H1 (cell line): ENCODE results near the gene SLC25A48. TPM values are rescaled to one million over a fixed set of nuclear protein-coding genes. Genes with fewer than 3 reads are reported as not detected.

Experiments
- CTCF ChIA-PET: fragments of 300-600 bp; sonication (Branson Sonifier 250); formaldehyde crosslinking; loops from one replicate; lab custom pipeline; 2021; ENCODE audit not compliant: partially characterized antibody; lab: Charles Lee
- POLR2A ChIA-PET: fragments of 300-600 bp; sonication (Branson Sonifier 250); formaldehyde crosslinking; loops from one replicate; lab custom pipeline; 2021; ENCODE audit warnings: inconsistent platforms; ENCODE audit not compliant: partially characterized antibody; lab: Charles Lee
- DNase-seq, 2 experiments: peaks; one replicate each; pipeline versions ENCODE4 v3.0.0 to v3.0.0-alpha.2; 2010 to 2022; ENCODE audit warnings: low spot score in 2 of 2, low read depth in 1 of 2, mixed read lengths in 1 of 2
- FAIRE-seq: peaks from 2 replicates; lab custom pipeline; 2011; peaks lifted over from hg19 to GRCh38; lab: Jason Lieb, UNC
- H2AFZ ChIP-seq: 2 replicates; pipeline ENCODE4 v1.8.1; 2012; ENCODE audit warnings: low read length, inconsistent platforms
- H2AK5ac ChIP-seq: 2 replicates; pipeline ENCODE4 v1.6.1; 2013; ENCODE audit warnings: low read depth, low read length
- H2BK120ac ChIP-seq: replicated peaks from 2 replicates; pipeline ENCODE3; 2013; ENCODE audit warnings: low read depth, low read length, inconsistent platforms
- H2BK12ac ChIP-seq: 2 replicates; pipeline ENCODE4 v1.6.1; 2013; ENCODE audit warnings: low read depth, low read length
- H2BK15ac ChIP-seq: 2 replicates; pipeline ENCODE4 v1.6.1; 2013; ENCODE audit warnings: low read length
- H2BK20ac ChIP-seq: 2 replicates; pipeline ENCODE4 v1.6.1; 2013; ENCODE audit warnings: low read length
- H2BK5ac ChIP-seq: 2 replicates; pipeline ENCODE4 v1.6.1; 2013; ENCODE audit warnings: low read depth, low read length
- H3K14ac ChIP-seq: 2 replicates; pipeline ENCODE4 v1.6.1; 2013; ENCODE audit warnings: inconsistent platforms; ENCODE audit not compliant: insufficient read length
- H3K18ac ChIP-seq: 2 replicates; pipeline ENCODE4 v1.6.1; 2013; ENCODE audit warnings: low read length; ENCODE audit errors: extremely low read depth
- H3K23ac ChIP-seq: 2 replicates; pipeline ENCODE4 v1.6.1; 2013; ENCODE audit warnings: inconsistent platforms; ENCODE audit not compliant: insufficient read length
- H3K23me2 ChIP-seq: 2 replicates; pipeline ENCODE4 v1.6.1; 2013; ENCODE audit warnings: low read depth, low read length
- H3K27ac ChIP-seq: 2 replicates; pipeline ENCODE4 v1.6.1; 2011; ENCODE audit warnings: low read depth, low read length, inconsistent platforms
- H3K27me3 ChIP-seq, 4 experiments: replicated peaks in 1 of 4; 1 replicate in 1 of 4; 2 replicates in 3 of 4; pipeline versions ENCODE4 v1.6.1 to v1.8.1; 2011 to 2013; ENCODE audit warnings: low read length in 3 of 4, mild to moderate bottlenecking in 3 of 4, inconsistent platforms in 2 of 4, mixed read lengths in 2 of 4, moderate library complexity in 1 of 4; ENCODE audit not compliant: control insufficient read depth in 3 of 4, insufficient read depth in 3 of 4; ENCODE audit errors: extremely low read depth in 1 of 4
- H3K36me3 ChIP-seq, 4 experiments: 2 replicates each; pipeline versions ENCODE4 v1.6.1 to v1.8.1; 2011 to 2013; ENCODE audit warnings: mild to moderate bottlenecking in 4 of 4, low read length in 3 of 4, moderate library complexity in 2 of 4, control low read depth in 1 of 4, inconsistent platforms in 1 of 4; ENCODE audit not compliant: insufficient read depth in 4 of 4, control insufficient read depth in 2 of 4
- H3K4ac ChIP-seq: replicated peaks from 2 replicates; pipeline ENCODE3; 2013; ENCODE audit warnings: low read length, low read depth, mixed read lengths, inconsistent platforms; ENCODE audit not compliant: insufficient read length
- H3K4me1 ChIP-seq, 4 experiments: replicated peaks in 1 of 4; 1 replicate in 1 of 4; 2 replicates in 3 of 4; pipeline versions ENCODE4 v1.6.1 to v1.8.1; 2011 to 2013; ENCODE audit warnings: low read length in 3 of 4, inconsistent platforms in 2 of 4, mixed read lengths in 1 of 4; ENCODE audit not compliant: insufficient read depth in 4 of 4, control insufficient read depth in 3 of 4
- H3K4me2 ChIP-seq, 2 experiments: 2 replicates each; pipeline versions ENCODE4 v1.6.1 to v1.8.1; 2011 to 2013; ENCODE audit warnings: low read depth in 2 of 2, low read length in 2 of 2, control low read depth in 1 of 2, inconsistent platforms in 1 of 2, mild to moderate bottlenecking in 1 of 2; ENCODE audit not compliant: insufficient read depth in 1 of 2
- H3K4me3 ChIP-seq, 4 experiments: fragments of 200-600, 300-600 bp in 1 of 4; sonication (generic), shearing (Covaris generic), sonication (Bioruptor Twin) in 1 of 4; 2 replicates each; pipeline versions ENCODE4 v1.5.1 to v1.8.1; 2011 to 2016; ENCODE audit warnings: low read length in 4 of 4, low read depth in 3 of 4, control low read depth in 2 of 4, inconsistent platforms in 2 of 4, mild to moderate bottlenecking in 2 of 4, mixed read lengths in 1 of 4, moderate library complexity in 1 of 4; ENCODE audit not compliant: insufficient read depth in 2 of 4; ENCODE audit errors: extremely low read depth in 1 of 4
- H3K56ac ChIP-seq: replicated peaks from 2 replicates; pipeline ENCODE3; 2013; ENCODE audit warnings: low read depth, mild to moderate bottlenecking, mixed read lengths, low read length, inconsistent platforms; ENCODE audit not compliant: insufficient read length
- H3K79me1 ChIP-seq: 2 replicates; pipeline ENCODE4 v1.6.1; 2013; ENCODE audit warnings: low read depth, low read length, control low read depth
- H3K79me2 ChIP-seq, 2 experiments: 2 replicates each; pipeline versions ENCODE4 v1.6.1 to v1.8.1; 2012 to 2013; ENCODE audit warnings: low read length in 2 of 2, mild to moderate bottlenecking in 2 of 2, inconsistent platforms in 1 of 2; ENCODE audit not compliant: insufficient read depth in 2 of 2, control insufficient read depth in 1 of 2
- H3K9ac ChIP-seq, 4 experiments: replicated peaks in 1 of 4; 1 replicate in 1 of 4; 2 replicates in 3 of 4; pipeline versions ENCODE4 v1.6.1 to v1.8.1; 2011 to 2013; ENCODE audit warnings: low read depth in 3 of 4, low read length in 3 of 4, control low read depth in 2 of 4, mild to moderate bottlenecking in 2 of 4, moderate library complexity in 2 of 4, inconsistent platforms in 1 of 4; ENCODE audit errors: extremely low read depth in 1 of 4
- H3K9me3 ChIP-seq, 2 experiments: 2 replicates each; pipeline versions ENCODE4 v1.6.1 to v1.8.1; 2012 to 2013; ENCODE audit warnings: mild to moderate bottlenecking in 2 of 2, moderate library complexity in 2 of 2, control low read depth in 1 of 2, inconsistent platforms in 1 of 2, low read depth in 1 of 2, low read length in 1 of 2, mixed read lengths in 1 of 2; ENCODE audit not compliant: insufficient read depth in 2 of 2
- H4K20me1 ChIP-seq, 2 experiments: replicated peaks in 1 of 2; 2 replicates each; pipeline versions ENCODE3 to v1.8.1; 2011 to 2013; ENCODE audit warnings: inconsistent platforms in 2 of 2, low read length in 2 of 2, mild to moderate bottlenecking in 1 of 2; ENCODE audit not compliant: insufficient read depth in 2 of 2, control insufficient read depth in 1 of 2
- H4K5ac ChIP-seq: 2 replicates; pipeline ENCODE4 v1.6.1; 2013; ENCODE audit warnings: low read length, low read depth, mixed read lengths, inconsistent platforms; ENCODE audit not compliant: insufficient read length
- H4K8ac ChIP-seq: 2 replicates; pipeline ENCODE4 v1.8.0; 2013; ENCODE audit warnings: mild to moderate bottlenecking, moderate library complexity, low read length, inconsistent platforms; ENCODE audit not compliant: insufficient read depth; ENCODE audit errors: extremely low read depth
- H4K91ac ChIP-seq: replicated peaks from 2 replicates; pipeline ENCODE3; 2013; ENCODE audit warnings: low read length, mixed read lengths, inconsistent platforms; ENCODE audit not compliant: insufficient read length
- E2F6 ChIP-seq: IDR thresholded peaks from 2 replicates; pipeline ENCODE4 v1.6.1; 2012; ENCODE audit warnings: inconsistent platforms
- GTF2F1 ChIP-seq: IDR thresholded peaks from 2 replicates; pipeline ENCODE4 v1.6.1; 2012; ENCODE audit warnings: low read depth, low read length, improper control_type of control experiment, borderline replicate concordance
- KDM4A ChIP-seq: IDR thresholded peaks from one replicate; pipeline ENCODE4 v1.7.1; 2012; ENCODE audit warnings: low read depth, mild to moderate bottlenecking, moderate library complexity, low read length, inconsistent platforms; ENCODE audit not compliant: severe bottlenecking
- ZNF274 ChIP-seq: IDR thresholded peaks from 2 replicates; pipeline ENCODE4 v1.7.0; 2012; ENCODE audit warnings: low read length, borderline replicate concordance; ENCODE audit errors: extremely low read depth
- WGBS, 2 experiments: shearing (Covaris generic) in 1 of 2; methylation state at CpG; one replicate each; pipeline versions ENCODE4 v1.1.6 to v1.1.7; 2013 to 2015; ENCODE audit warnings: low lambda C conversion rate in 2 of 2, mixed read lengths in 2 of 2, inconsistent platforms in 1 of 2, low coverage in 1 of 2, missing lambda C conversion rate in 1 of 2; ENCODE audit not compliant: insufficient replicate concordance in 2 of 2, insufficient coverage in 1 of 2, insufficient read length in 1 of 2; ENCODE audit errors: extremely low coverage in 1 of 2, missing lambda C conversion rate in 1 of 2; 5-methylcytosine and 5-hydroxymethylcytosine counted together
- polyA plus RNA-seq, 7 experiments: library from polyadenylated mRNA; depleted of rRNA in 3 of 7; stranded (reverse) in 5 of 7; unstranded in 2 of 7; fragments of >200 nt in 5 of 7; fragments of 200-250 nt in 2 of 7; gene quantifications; 1 replicate in 5 of 7; 2 replicates in 1 of 7; 4 replicates in 1 of 7; pipeline versions ENCODE4 v1.2.1 to v1.2.3, GENCODE V29; 2011 to 2013; ENCODE audit warnings: missing spikeins in 2 of 7, mixed read lengths in 2 of 7
- total RNA-seq: library from RNA; stranded (reverse); fragmentation: NEBNext Ultra II Directional; extraction: Animal tissue kit (Norgen Biotek cat#: 25700); gene quantifications from 2 replicates; pipeline ENCODE4 v1.2.1, GENCODE V29; 2021

SLC25A48 gene
- total and polyA plus RNA-seq, 2 of the 8 experiments (the other 6 are each of a cell fraction or from before 2014, with no cell fraction given) = 1.3 to 1.8 TPM

GRCh38 chr5:135800656-135801055, 33.8 kb upstream of the SLC25A48 start:
- no peak overlapping the region for H3K14ac ChIP-seq
- no peak overlapping the region for H2BK20ac ChIP-seq
- no peaks in the 10 kb centered on the region for H4K20me1 ChIP-seq
- H4K5ac ChIP-seq = no peak overlapping the region
- H2AK5ac ChIP-seq = no peak overlapping the region
- no peaks in the 10 kb centered on the region for H3K27me3 ChIP-seq
- H3K18ac ChIP-seq = no peak overlapping the region
- H3K79me1 ChIP-seq = no peaks in the 10 kb centered on the region
- no peak overlapping the region for H3K4me2 ChIP-seq
- no peak overlapping the region for H3K4me3 ChIP-seq
- POLR2A ChIA-PET = no interaction called here
- no peak overlapping the region for H3K27ac ChIP-seq
- no peak overlapping the region for H3K4ac ChIP-seq
- 91% methylated on average over 8 of the region's 10 CpGs; no CpG with 5 or more reads in 1 of the 2 experiments for WGBS, 2 experiments
- H3K36me3 ChIP-seq = no peaks in the 10 kb centered on the region
- CTCF ChIA-PET = no interaction called here
- H3K23me2 ChIP-seq = no peaks in the 10 kb centered on the region
- no peak for DNase-seq
- no peaks in the 10 kb centered on the region for H3K4me1 ChIP-seq
- H2BK120ac ChIP-seq = no peak overlapping the region
- TF ChIP-seq E2F6 (no peak), KDM4A (no peak), ZNF274 (no peak), GTF2F1 (no peak)
- H2AFZ ChIP-seq = no peak overlapping the region
- H3K79me2 ChIP-seq = no peaks in the 10 kb centered on the region
- H4K8ac ChIP-seq = no peak overlapping the region
- no peak overlapping the region for H4K91ac ChIP-seq
- no peak overlapping the region for H3K56ac ChIP-seq
- no peak overlapping the region for H2BK5ac ChIP-seq
- H3K9ac ChIP-seq = no peak overlapping the region
- H2BK12ac ChIP-seq = no peak overlapping the region
- no peak overlapping the region for H2BK15ac ChIP-seq
- H3K9me3 ChIP-seq = peaks cover 0 to 3% of the 10 kb centered on the region in 2 experiments; a peak in 1 of 4 replicates
- FAIRE-seq = no peak
- H3K23ac ChIP-seq = no peak overlapping the region
